ENCODE results near the gene CDKAL1.
"Not testable (repeated sequence)": the region's sequence is repeated elsewhere in the genome, so short reads cannot be mapped to it uniquely, and the experiment has no call there.

- TF ChIP-seq CTCF (IDR thresholded peaks at IDR 0.05 in 8 of 11, conservative IDR thresholded peaks at IDR 0.05 in 3 of 11); POLR2A (IDR thresholded peaks at IDR 0.05): not testable (repeated sequence)
Observed at GRCh38 chr6:20594299-20594853, 60.1 kb downstream of the CDKAL1 start.

All from spleen (tissue), 7 donors.